ENCODE data around the gene HLA-C.

DNA sequence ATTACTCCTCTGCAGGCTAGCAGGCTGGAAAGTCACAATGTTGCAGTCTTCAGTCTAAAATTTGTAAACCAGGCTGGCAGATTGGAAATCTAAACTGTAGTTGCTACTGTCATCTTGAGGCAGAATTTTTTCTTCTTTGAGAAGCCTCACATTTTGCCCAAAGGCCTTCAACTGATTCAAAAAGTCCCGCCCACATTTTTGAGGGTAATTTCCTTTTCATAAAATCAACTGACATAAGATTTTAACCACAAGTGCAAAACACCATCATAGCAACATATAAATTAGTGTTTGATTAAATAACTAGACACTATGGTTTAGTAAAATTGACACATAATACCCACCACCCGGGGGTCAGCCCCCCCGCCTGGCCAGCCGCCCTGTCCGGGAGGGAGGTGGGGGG, 28.4 kb downstream of the HLA-C start:
- no peak for TF ChIP-seq CTCF (IDR thresholded peaks at IDR 0.05)
- no peak for TF ChIP-seq POLR2A (IDR thresholded peaks at IDR 0.05)
